AG04449 (cell line): ENCODE measurements around the gene SUV39H2.

Experiments used
- CTCF ChIA-PET: fragments of 350-600 bp; formaldehyde crosslinking; extraction: SDS; loops from one replicate; lab custom pipeline; 2021; ENCODE audit warnings: antibody characterized with exemption; lab: Yijun Ruan, JAX
- POLR2A ChIA-PET: fragments of 400-600, 350-600 bp; formaldehyde crosslinking; extraction: SDS; loops from one replicate; lab custom pipeline; 2020; ENCODE audit warnings: antibody characterized with exemption, inconsistent platforms; lab: Yijun Ruan, JAX
- DNase-seq: peaks from one replicate; pipeline ENCODE4 v3.0.0-alpha.2; 2010; ENCODE audit warnings: low read depth, low spot score
- H3K4me3 ChIP-seq: 2 replicates; pipeline ENCODE4 v1.5.1; 2011; ENCODE audit warnings: low read depth, mild to moderate bottlenecking, control low read depth, low read length
- TF ChIP-seq, protein P1 (sequence below): IDR thresholded peaks from one replicate; pipeline ENCODE4 v1.5.1; 2011; ENCODE audit warnings: mild to moderate bottlenecking, moderate library complexity, low read length, control low read depth, inconsistent platforms; ENCODE audit not compliant: insufficient read depth; ENCODE audit errors: missing control alignments

SUV39H2 gene

DNA sequence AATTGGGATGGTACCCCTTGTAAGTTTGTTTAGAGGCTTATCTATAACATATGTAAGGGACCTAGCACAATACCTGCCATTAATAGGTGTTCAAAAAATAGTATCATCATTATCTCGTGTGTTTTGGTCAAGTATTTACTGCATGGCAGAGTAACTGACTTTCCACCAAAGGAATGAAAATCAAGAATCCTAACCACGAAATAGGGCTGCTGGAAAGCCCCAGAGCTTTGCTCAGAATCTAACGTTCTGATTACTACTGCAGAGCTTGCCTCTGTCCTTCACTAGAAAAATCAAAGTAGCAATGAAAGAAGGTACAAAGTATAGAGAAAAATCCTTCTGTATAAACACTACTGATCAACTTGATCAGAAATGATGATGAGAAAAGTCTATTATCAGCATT, 40.3 kb downstream of the SUV39H2 start:
- ChIA-PET POLR2A (no interaction called here), CTCF (interaction anchor here (1.3 to 1.8 kb wide), 2 partner anchors 14 to 16 kb away, joined by 3 to 5 read pairs; no protein-coding TSS in a partner anchor)
- TF ChIP-seq, protein P1, sequence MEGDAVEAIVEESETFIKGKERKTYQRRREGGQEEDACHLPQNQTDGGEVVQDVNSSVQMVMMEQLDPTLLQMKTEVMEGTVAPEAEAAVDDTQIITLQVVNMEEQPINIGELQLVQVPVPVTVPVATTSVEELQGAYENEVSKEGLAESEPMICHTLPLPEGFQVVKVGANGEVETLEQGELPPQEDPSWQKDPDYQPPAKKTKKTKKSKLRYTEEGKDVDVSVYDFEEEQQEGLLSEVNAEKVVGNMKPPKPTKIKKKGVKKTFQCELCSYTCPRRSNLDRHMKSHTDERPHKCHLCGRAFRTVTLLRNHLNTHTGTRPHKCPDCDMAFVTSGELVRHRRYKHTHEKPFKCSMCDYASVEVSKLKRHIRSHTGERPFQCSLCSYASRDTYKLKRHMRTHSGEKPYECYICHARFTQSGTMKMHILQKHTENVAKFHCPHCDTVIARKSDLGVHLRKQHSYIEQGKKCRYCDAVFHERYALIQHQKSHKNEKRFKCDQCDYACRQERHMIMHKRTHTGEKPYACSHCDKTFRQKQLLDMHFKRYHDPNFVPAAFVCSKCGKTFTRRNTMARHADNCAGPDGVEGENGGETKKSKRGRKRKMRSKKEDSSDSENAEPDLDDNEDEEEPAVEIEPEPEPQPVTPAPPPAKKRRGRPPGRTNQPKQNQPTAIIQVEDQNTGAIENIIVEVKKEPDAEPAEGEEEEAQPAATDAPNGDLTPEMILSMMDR, result no peak
- no peak overlapping the region for H3K4me3 ChIP-seq
- DNase-seq, result no peak

DNA sequence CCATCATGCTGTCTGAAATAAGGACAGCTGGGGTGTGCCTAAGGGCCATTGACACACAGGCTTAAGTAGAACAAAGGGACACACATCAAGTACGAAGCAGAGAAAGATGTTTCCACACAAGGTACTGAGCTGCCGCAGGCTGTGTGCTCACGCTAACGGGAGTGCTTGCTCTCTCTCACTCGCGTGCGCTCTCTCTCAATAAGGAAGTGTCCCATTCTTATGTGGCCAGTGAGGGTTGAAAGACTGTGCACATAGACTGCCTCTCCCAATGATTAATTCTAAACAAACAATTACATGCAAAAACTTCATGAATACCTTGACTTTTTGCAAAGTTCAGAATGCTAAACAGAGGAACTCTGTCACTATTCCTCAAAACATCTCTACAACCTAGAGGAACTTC, 45.3 kb downstream of the SUV39H2 start:
- no peak for DNase-seq
- TF ChIP-seq, protein P1, result no peak
- ChIA-PET CTCF (no interaction called here), POLR2A (no interaction called here)
- H3K4me3 ChIP-seq, result no peak overlapping the region

DNA sequence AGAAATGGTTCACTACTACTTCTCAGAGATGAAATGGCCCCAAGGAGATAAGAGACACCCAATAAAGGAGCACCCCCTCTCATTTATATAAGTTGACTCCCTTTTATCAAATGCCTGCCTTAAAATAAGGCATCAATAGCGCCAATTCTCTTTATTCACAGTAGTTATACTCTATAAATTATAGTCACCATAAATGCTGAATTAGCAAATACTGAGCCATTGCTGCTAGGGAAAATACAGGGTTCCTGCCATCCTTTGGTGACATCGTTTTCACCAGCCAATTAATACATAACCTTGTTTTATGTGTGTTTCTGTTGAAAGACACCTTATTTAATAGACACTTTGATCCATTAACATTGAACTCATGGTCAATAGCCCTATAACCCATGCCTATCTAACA, 46.6 kb downstream of the SUV39H2 start:
- ChIA-PET CTCF (no interaction called here), POLR2A (no interaction called here)
- no peak overlapping the region for H3K4me3 ChIP-seq
- DNase-seq, result no peak
- TF ChIP-seq, protein P1, result no peak

DNA sequence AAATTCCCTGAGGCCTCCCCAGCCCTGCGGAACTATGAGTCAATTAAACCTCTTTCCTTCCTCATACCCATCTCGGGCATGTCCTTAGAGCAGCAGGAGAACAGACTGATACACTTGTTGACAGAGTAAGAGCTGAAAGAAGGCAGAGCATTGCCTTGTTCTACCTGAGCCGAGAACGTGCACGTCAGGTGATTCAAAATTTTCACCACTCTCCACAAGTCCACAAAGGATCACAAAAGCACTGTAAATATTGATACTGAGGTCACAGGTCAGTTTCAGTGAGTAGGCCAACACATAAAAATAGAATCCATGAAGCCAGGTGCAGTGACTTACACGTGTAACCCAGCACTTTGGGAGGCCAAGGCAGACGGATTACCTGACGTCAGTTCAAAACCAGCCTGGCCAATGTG, 47.4 kb downstream of the SUV39H2 start:
- no peak for DNase-seq
- no peak overlapping the region for H3K4me3 ChIP-seq
- POLR2A ChIA-PET, result no interaction called here
- TF ChIP-seq, protein P1, result no peak
- CTCF ChIA-PET, result interaction anchor here (1.3 kb wide), 1 partner anchor 27 kb away, joined by 3 read pairs; no protein-coding TSS in a partner anchor

DNA sequence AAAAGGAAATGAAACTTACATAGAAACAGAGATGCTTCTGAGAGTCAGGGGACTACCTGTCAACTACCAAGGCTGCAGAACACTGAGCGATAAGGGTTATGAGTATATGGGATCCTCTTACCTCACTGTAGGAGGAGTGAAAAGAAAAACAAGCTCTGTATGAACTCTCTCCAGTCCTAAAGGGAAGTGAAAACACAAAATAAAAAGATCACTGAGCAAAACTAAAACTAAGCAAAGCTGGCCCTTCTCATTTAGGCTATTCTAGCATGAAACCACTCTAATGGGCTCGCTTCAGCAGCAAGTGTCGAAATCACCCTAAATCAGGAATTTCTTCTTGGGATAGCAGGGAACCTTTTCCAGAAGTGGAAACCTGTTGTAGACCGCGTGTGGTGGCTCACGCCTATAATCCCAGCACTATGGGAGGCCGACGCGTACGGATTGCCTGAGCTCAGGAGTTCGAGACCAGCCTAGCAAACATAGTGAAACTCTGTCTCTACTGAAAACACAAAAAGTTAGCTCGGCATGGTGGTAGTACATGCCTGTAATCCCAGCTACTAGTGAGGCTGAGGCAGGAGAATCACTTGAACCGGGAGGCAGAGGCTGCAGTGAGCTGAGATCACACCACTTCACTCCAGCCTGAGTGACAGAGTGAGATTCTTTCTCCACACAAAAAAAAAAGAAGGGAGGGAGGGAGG, 48.2 kb downstream of the SUV39H2 start:
- ChIA-PET CTCF (interaction anchor here (1.3 kb wide), 1 partner anchor 28 kb away, joined by 3 read pairs; no protein-coding TSS in a partner anchor), POLR2A (no interaction called here)

DNA sequence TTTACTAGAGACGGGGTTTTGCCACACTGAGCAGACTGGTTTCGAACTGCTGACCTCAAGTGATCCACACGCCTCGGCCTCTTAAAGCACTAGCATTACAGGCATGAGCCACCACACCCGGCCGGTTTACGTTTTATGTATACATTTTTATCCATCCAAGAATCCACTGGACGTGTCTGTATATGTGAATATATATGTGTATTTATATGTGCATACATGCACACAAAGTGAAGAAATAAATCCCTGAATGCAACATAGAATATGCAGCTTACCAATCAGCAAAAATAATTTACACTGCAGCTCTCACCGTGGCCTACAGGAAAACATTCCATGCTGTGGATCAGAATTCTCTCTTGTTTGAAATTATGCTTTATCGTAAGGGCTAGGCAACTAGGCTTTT, 51.9 kb downstream of the SUV39H2 start:
- TF ChIP-seq, protein P1, result no peak
- ChIA-PET CTCF (no interaction called here), POLR2A (no interaction called here)
- DNase-seq, result no peak
- no peak overlapping the region for H3K4me3 ChIP-seq

More for the DNA sequence above, 48.2 kb downstream of the SUV39H2 start:
- DNase-seq, result no peak
- TF ChIP-seq, protein P1, result no peak
- H3K4me3 ChIP-seq, result no peak overlapping the region
